Activated naive CD4-positive, alpha-beta T cell treated with Interleukin-2 at 50 U/mL for 16 hours (primary cell): ENCODE data around the gene GJB3.
A peak's percentile ranks its signal among the peaks of the same experiment; 100 is the strongest.
"Not testable (repeated sequence)": the region's sequence is repeated elsewhere in the genome, so short reads cannot be mapped to it uniquely, and the experiment has no call there.

ENCODE experiments used
- DNase-seq: peaks from one replicate; pipeline ENCODE4 v3.0.0-alpha.2; 2020

GJB3 gene

GRCh38 chr1:34781071-34781843, at the start of gene GJB3:
TSS of gene GJB3 (plus strand) at chr1:34781214. CDS start at chr1:34784763, 3,549 bp downstream.
- peak; percentile 17 for DNase-seq

- not testable (repeated sequence) for DNase-seq
Observed at GRCh38 chr1:34732831-34733230, 48.2 kb upstream of the GJB3 start.

GRCh38 chr1:34736692-34737091, 44.3 kb upstream of the GJB3 start:
- DNase-seq, result no peak

- not testable (repeated sequence) for DNase-seq
Observed at GRCh38 chr1:34737236-34737635, 43.8 kb upstream of the GJB3 start.

GRCh38 chr1:34739613-34740012, 41.4 kb upstream of the GJB3 start:
- no peak for DNase-seq

- no peak for DNase-seq
Observed at GRCh38 chr1:34740161-34740868, 40.7 kb upstream of the GJB3 start.

- peak; percentile 75 for DNase-seq
Observed at GRCh38 chr1:34742667-34743270, 38.2 kb upstream of the GJB3 start.

GRCh38 chr1:34743775-34744174, 37.2 kb upstream of the GJB3 start:
- DNase-seq, result no peak

- DNase-seq, result no peak
Observed at GRCh38 chr1:34744851-34745250, 36.2 kb upstream of the GJB3 start.

GRCh38 chr1:34745666-34746065, 35.3 kb upstream of the GJB3 start:
- DNase-seq, result no peak

- DNase-seq, result no peak
Observed at GRCh38 chr1:34746101-34746500, 34.9 kb upstream of the GJB3 start.

GRCh38 chr1:34746785-34747637, 34.0 kb upstream of the GJB3 start:
- no peak for DNase-seq

- DNase-seq, result no peak
Observed at GRCh38 chr1:34747638-34747941, 33.4 kb upstream of the GJB3 start.

- no peak for DNase-seq
Observed at GRCh38 chr1:34749992-34750391, 31.0 kb upstream of the GJB3 start.

GRCh38 chr1:34750610-34751009, 30.4 kb upstream of the GJB3 start:
- no peak for DNase-seq

GRCh38 chr1:34753163-34753562, 27.9 kb upstream of the GJB3 start:
- DNase-seq, result no peak

- no peak for DNase-seq
Observed at GRCh38 chr1:34754964-34755637, 25.9 kb upstream of the GJB3 start, which contains the start of gene GJB5. TSS of gene GJB5 (plus strand) at chr1:34755047. CDS start at chr1:34757331, 2,284 bp downstream.

- DNase-seq, result no peak
Observed at GRCh38 chr1:34755961-34756360, 25.1 kb upstream of the GJB3 start.

- DNase-seq, result no peak
Observed at GRCh38 chr1:34757386-34757785, 23.6 kb upstream of the GJB3 start.

- DNase-seq, result no peak
Observed at GRCh38 chr1:34758751-34759150, 22.3 kb upstream of the GJB3 start.

GRCh38 chr1:34759503-34760357, 21.3 kb upstream of the GJB3 start, which contains the start of gene GJB4:
TSS of gene GJB4 (plus strand) at chr1:34759740. CDS start at chr1:34761255, 1,515 bp downstream.
- no peak for DNase-seq
